Hepatocyte (in vitro differentiated cells): ENCODE results near the gene TLR4.

Experiments used
- EZH2 ChIP-seq: fragments of 200-600 bp; sonication (generic); IDR thresholded peaks from 2 replicates; pipeline ENCODE4 v1.6.1; 2016; ENCODE audit warnings: antibody characterized with exemption, mild to moderate bottlenecking, borderline replicate concordance
- TF ChIP-seq, protein P1 (sequence below): fragments of 200-600 bp; sonication (generic); IDR thresholded peaks from 2 replicates; pipeline ENCODE4 v1.5.1; 2016; ENCODE audit warnings: antibody characterized with exemption, mild to moderate bottlenecking; ENCODE audit not compliant: poor library complexity

DNA sequence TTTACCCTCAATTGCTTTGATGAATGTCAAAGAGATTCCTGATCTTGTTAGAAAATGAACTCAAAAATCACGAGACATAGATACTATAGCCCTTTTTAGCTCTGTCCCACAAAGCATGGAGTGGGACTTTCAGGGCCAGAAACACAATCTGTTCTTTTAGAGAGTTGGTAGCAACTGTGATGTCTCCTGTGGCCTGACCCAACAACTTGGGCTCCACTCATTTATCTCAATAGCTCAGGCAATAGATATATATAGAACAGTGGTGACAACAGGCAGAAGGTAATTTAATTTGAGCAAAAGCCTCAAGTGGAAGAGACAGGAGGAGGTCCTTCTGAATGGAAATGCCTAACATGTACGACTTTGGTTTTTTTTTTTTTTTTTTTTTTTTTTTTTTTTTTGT is 25.2 kb downstream of the TLR4 start:
- TF ChIP-seq, protein P1, sequence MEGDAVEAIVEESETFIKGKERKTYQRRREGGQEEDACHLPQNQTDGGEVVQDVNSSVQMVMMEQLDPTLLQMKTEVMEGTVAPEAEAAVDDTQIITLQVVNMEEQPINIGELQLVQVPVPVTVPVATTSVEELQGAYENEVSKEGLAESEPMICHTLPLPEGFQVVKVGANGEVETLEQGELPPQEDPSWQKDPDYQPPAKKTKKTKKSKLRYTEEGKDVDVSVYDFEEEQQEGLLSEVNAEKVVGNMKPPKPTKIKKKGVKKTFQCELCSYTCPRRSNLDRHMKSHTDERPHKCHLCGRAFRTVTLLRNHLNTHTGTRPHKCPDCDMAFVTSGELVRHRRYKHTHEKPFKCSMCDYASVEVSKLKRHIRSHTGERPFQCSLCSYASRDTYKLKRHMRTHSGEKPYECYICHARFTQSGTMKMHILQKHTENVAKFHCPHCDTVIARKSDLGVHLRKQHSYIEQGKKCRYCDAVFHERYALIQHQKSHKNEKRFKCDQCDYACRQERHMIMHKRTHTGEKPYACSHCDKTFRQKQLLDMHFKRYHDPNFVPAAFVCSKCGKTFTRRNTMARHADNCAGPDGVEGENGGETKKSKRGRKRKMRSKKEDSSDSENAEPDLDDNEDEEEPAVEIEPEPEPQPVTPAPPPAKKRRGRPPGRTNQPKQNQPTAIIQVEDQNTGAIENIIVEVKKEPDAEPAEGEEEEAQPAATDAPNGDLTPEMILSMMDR: no peak
- TF ChIP-seq EZH2: no peak
